Activated naive CD8-positive, alpha-beta T cell (primary cell): ENCODE measurements around the gene CIT.

Source experiments
- H3K27ac Mint-ChIP-seq: one replicate; pipeline ENCODE4 v1.8.0; 2021; ENCODE audit warnings: mixed read lengths
- H3K27me3 Mint-ChIP-seq: one replicate; pipeline ENCODE4 v1.8.0; 2021; ENCODE audit warnings: mixed read lengths
- H3K36me3 Mint-ChIP-seq: one replicate; pipeline ENCODE4 v1.8.0; 2021; ENCODE audit warnings: mixed read lengths
- H3K4me1 Mint-ChIP-seq: one replicate; pipeline ENCODE4 v1.8.0; 2021; ENCODE audit warnings: low read depth, mixed read lengths
- H3K4me3 Mint-ChIP-seq: one replicate; pipeline ENCODE4 v1.8.0; 2021; ENCODE audit warnings: mild to moderate bottlenecking, mixed read lengths
- H3K9me3 Mint-ChIP-seq: one replicate; pipeline ENCODE4 v1.8.0; 2021; ENCODE audit warnings: low read depth, mixed read lengths

CIT gene

GRCh38 chr12:119749666-119750065 is 127.5 kb downstream of the CIT start:
- H3K4me1 Mint-ChIP-seq: no peaks in the 10 kb centered on the region
- peaks cover 7% of the 10 kb centered on the region for H3K9me3 Mint-ChIP-seq
- H3K27me3 Mint-ChIP-seq: no peaks in the 10 kb centered on the region
- H3K4me3 Mint-ChIP-seq: no peak overlapping the region
- no peak overlapping the region for H3K27ac Mint-ChIP-seq
- peaks cover 4% of the 10 kb centered on the region for H3K36me3 Mint-ChIP-seq

GRCh38 chr12:119748497-119748896 is 128.6 kb downstream of the CIT start:
- no peak overlapping the region for H3K27ac Mint-ChIP-seq
- H3K4me1 Mint-ChIP-seq: no peaks in the 10 kb centered on the region
- no peak overlapping the region for H3K4me3 Mint-ChIP-seq
- H3K27me3 Mint-ChIP-seq: no peaks in the 10 kb centered on the region
- H3K36me3 Mint-ChIP-seq: peaks cover 11% of the 10 kb centered on the region
- peaks cover 15% of the 10 kb centered on the region for H3K9me3 Mint-ChIP-seq

- peaks cover 13% of the 10 kb centered on the region for H3K36me3 Mint-ChIP-seq
- no peak overlapping the region for H3K4me3 Mint-ChIP-seq
- H3K27ac Mint-ChIP-seq: no peak overlapping the region
- no peaks in the 10 kb centered on the region for H3K27me3 Mint-ChIP-seq
- peaks cover 15% of the 10 kb centered on the region for H3K9me3 Mint-ChIP-seq
- H3K4me1 Mint-ChIP-seq: no peaks in the 10 kb centered on the region
These were observed 131.0 kb downstream of the CIT start for GRCh38 chr12:119746169-119746568.

- H3K36me3 Mint-ChIP-seq: peaks cover 13% of the 10 kb centered on the region
- no peak overlapping the region for H3K27ac Mint-ChIP-seq
- no peaks in the 10 kb centered on the region for H3K4me1 Mint-ChIP-seq
- peaks cover 15% of the 10 kb centered on the region for H3K9me3 Mint-ChIP-seq
- no peak overlapping the region for H3K4me3 Mint-ChIP-seq
- H3K27me3 Mint-ChIP-seq: no peaks in the 10 kb centered on the region
These were observed 132.1 kb downstream of the CIT start for GRCh38 chr12:119744900-119745606.

- H3K4me1 Mint-ChIP-seq: no peaks in the 10 kb centered on the region
- H3K27me3 Mint-ChIP-seq: no peaks in the 10 kb centered on the region
- no peak overlapping the region for H3K4me3 Mint-ChIP-seq
- H3K9me3 Mint-ChIP-seq: peaks cover 15% of the 10 kb centered on the region
- no peak overlapping the region for H3K27ac Mint-ChIP-seq
- peaks cover 13% of the 10 kb centered on the region for H3K36me3 Mint-ChIP-seq
These were observed 134.4 kb downstream of the CIT start for GRCh38 chr12:119742700-119743099.

GRCh38 chr12:119740830-119741229 is 136.3 kb downstream of the CIT start:
- no peaks in the 10 kb centered on the region for H3K27me3 Mint-ChIP-seq
- H3K36me3 Mint-ChIP-seq: peaks cover 13% of the 10 kb centered on the region
- no peaks in the 10 kb centered on the region for H3K4me1 Mint-ChIP-seq
- no peak overlapping the region for H3K27ac Mint-ChIP-seq
- no peak overlapping the region for H3K4me3 Mint-ChIP-seq
- peaks cover 15% of the 10 kb centered on the region for H3K9me3 Mint-ChIP-seq

GRCh38 chr12:119735079-119735478 is 142.0 kb downstream of the CIT start:
- Mint-ChIP-seq H3K4me3 (no peak overlapping the region), H3K27me3 (no peaks in the 10 kb centered on the region), H3K36me3 (no peaks in the 10 kb centered on the region), H3K9me3 (no peaks in the 10 kb centered on the region), H3K4me1 (no peaks in the 10 kb centered on the region), H3K27ac (no peak overlapping the region)

- H3K4me1 Mint-ChIP-seq: no peaks in the 10 kb centered on the region
- H3K9me3 Mint-ChIP-seq: no peaks in the 10 kb centered on the region
- peaks cover 3% of the 10 kb centered on the region for H3K36me3 Mint-ChIP-seq
- H3K27me3 Mint-ChIP-seq: no peaks in the 10 kb centered on the region
- no peak overlapping the region for H3K4me3 Mint-ChIP-seq
- no peak overlapping the region for H3K27ac Mint-ChIP-seq
These were observed 146.7 kb downstream of the CIT start for GRCh38 chr12:119730381-119730780.

- no peak overlapping the region for H3K4me3 Mint-ChIP-seq
- no peaks in the 10 kb centered on the region for H3K9me3 Mint-ChIP-seq
- no peaks in the 10 kb centered on the region for H3K27me3 Mint-ChIP-seq
- peaks cover 3% of the 10 kb centered on the region for H3K36me3 Mint-ChIP-seq
- no peaks in the 10 kb centered on the region for H3K4me1 Mint-ChIP-seq
- H3K27ac Mint-ChIP-seq: no peak overlapping the region
These were observed 147.2 kb downstream of the CIT start for GRCh38 chr12:119729871-119730270.

- Mint-ChIP-seq H3K4me1 (no peaks in the 10 kb centered on the region), H3K9me3 (no peaks in the 10 kb centered on the region), H3K4me3 (no peak overlapping the region), H3K27me3 (no peaks in the 10 kb centered on the region), H3K27ac (no peak overlapping the region), H3K36me3 (peaks cover 3% of the 10 kb centered on the region)
These were observed 148.7 kb downstream of the CIT start for GRCh38 chr12:119728444-119728745.

- Mint-ChIP-seq H3K36me3 (peaks cover 3% of the 10 kb centered on the region), H3K4me1 (no peaks in the 10 kb centered on the region), H3K27me3 (no peaks in the 10 kb centered on the region), H3K27ac (no peak overlapping the region), H3K4me3 (no peak overlapping the region), H3K9me3 (no peaks in the 10 kb centered on the region)
These were observed 149.3 kb downstream of the CIT start for GRCh38 chr12:119727600-119728443.

GRCh38 chr12:119725523-119725922 is 151.6 kb downstream of the CIT start:
- Mint-ChIP-seq H3K9me3 (no peaks in the 10 kb centered on the region), H3K36me3 (peaks cover 5% of the 10 kb centered on the region), H3K27me3 (no peaks in the 10 kb centered on the region), H3K4me3 (no peak overlapping the region), H3K4me1 (no peaks in the 10 kb centered on the region), H3K27ac (no peak overlapping the region)

- Mint-ChIP-seq H3K27me3 (no peaks in the 10 kb centered on the region), H3K9me3 (no peaks in the 10 kb centered on the region), H3K4me1 (no peaks in the 10 kb centered on the region), H3K4me3 (no peak overlapping the region), H3K36me3 (peaks cover 3% of the 10 kb centered on the region), H3K27ac (no peak overlapping the region)
These were observed 155.8 kb downstream of the CIT start for GRCh38 chr12:119721306-119721705.

- peaks cover 1% of the 10 kb centered on the region for H3K4me1 Mint-ChIP-seq
- H3K36me3 Mint-ChIP-seq: peaks cover 3% of the 10 kb centered on the region
- no peaks in the 10 kb centered on the region for H3K27me3 Mint-ChIP-seq
- H3K9me3 Mint-ChIP-seq: no peaks in the 10 kb centered on the region
- H3K27ac Mint-ChIP-seq: no peak overlapping the region
- no peak overlapping the region for H3K4me3 Mint-ChIP-seq
These were observed 156.8 kb downstream of the CIT start for GRCh38 chr12:119720349-119720748.

- Mint-ChIP-seq H3K27me3 (no peaks in the 10 kb centered on the region), H3K36me3 (peaks cover 10% of the 10 kb centered on the region)
These were observed 159.0 kb downstream of the CIT start for GRCh38 chr12:119718141-119718540.

GRCh38 chr12:119715268-119715620 is 161.9 kb downstream of the CIT start:
- H3K4me3 Mint-ChIP-seq: no peak overlapping the region
- H3K4me1 Mint-ChIP-seq: peaks cover 3% of the 10 kb centered on the region
- H3K27ac Mint-ChIP-seq: no peak overlapping the region
- peaks cover 13% of the 10 kb centered on the region for H3K36me3 Mint-ChIP-seq
- no peaks in the 10 kb centered on the region for H3K27me3 Mint-ChIP-seq
- peaks cover 5% of the 10 kb centered on the region for H3K9me3 Mint-ChIP-seq

More at GRCh38 chr12:119718141-119718540, 159.0 kb downstream of the CIT start:
- Mint-ChIP-seq H3K9me3 (peaks cover 5% of the 10 kb centered on the region), H3K4me3 (no peak overlapping the region), H3K4me1 (peaks cover 3% of the 10 kb centered on the region), H3K27ac (no peak overlapping the region)
